GM23338 (cell line): Measurements from ENCODE around the gene ABHD3. TPM values are rescaled to one million over a fixed set of nuclear protein-coding genes. Genes with fewer than 3 reads are reported as not detected.

ENCODE experiments used
- ATAC-seq: fragments of 200-7000 bp; cut with Tn5 transposase; 3 replicates; pipeline ENCODE4 v1.9.1; 2020
- DNase-seq: peaks from one replicate; pipeline ENCODE4 v3.0.0-alpha.2; 2015; ENCODE audit warnings: low spot score
- H2AFZ ChIP-seq: fragments of 200-600 bp; sonication (generic); 2 replicates; pipeline ENCODE4 v1.8.0; 2016; ENCODE audit warnings: antibody characterized with exemption, mild to moderate bottlenecking, moderate library complexity
- H3F3A ChIP-seq: fragments of 200-600 bp; sonication (generic); replicated peaks from 2 replicates; pipeline ENCODE4 v1.8.0; 2017; ENCODE audit warnings: antibody characterized with exemption, mixed run types, low read depth
- H3K27ac ChIP-seq: fragments of 200-600 bp; sonication (generic); 2 replicates; pipeline ENCODE4 v1.6.1; 2016; ENCODE audit warnings: low read depth
- H3K27me3 ChIP-seq: fragments of 200-600 bp; sonication (generic); 2 replicates; pipeline ENCODE4 v1.8.0; 2016; ENCODE audit warnings: mild to moderate bottlenecking, mixed run types, moderate library complexity; ENCODE audit not compliant: insufficient read depth
- H3K36me3 ChIP-seq: fragments of 200-600 bp; sonication (generic); 2 replicates; pipeline ENCODE4 v1.8.0; 2016; ENCODE audit warnings: mild to moderate bottlenecking; ENCODE audit not compliant: insufficient read depth
- H3K4me1 ChIP-seq: fragments of 200-600 bp; sonication (generic); 2 replicates; pipeline ENCODE4 v1.8.0; 2016; ENCODE audit warnings: mild to moderate bottlenecking, moderate library complexity; ENCODE audit not compliant: insufficient read depth
- H3K4me2 ChIP-seq: fragments of 200-600 bp; sonication (generic); 2 replicates; pipeline ENCODE4 v1.7.1; 2017; ENCODE audit warnings: mixed run types
- H3K4me3 ChIP-seq: fragments of 200-600 bp; sonication (generic); 2 replicates; pipeline ENCODE4 v1.6.1; 2016; ENCODE audit warnings: mixed run types
- H3K79me2 ChIP-seq: fragments of 200-600 bp; sonication (generic); replicated peaks from 2 replicates; pipeline ENCODE4 v1.8.0; 2017; ENCODE audit warnings: mild to moderate bottlenecking; ENCODE audit not compliant: insufficient read depth
- H3K9me2 ChIP-seq: fragments of 200-600 bp; sonication (generic); 2 replicates; pipeline ENCODE4 v1.8.0; 2017; ENCODE audit not compliant: insufficient read depth
- H4K20me1 ChIP-seq: fragments of 200-600 bp; sonication (generic); replicated peaks from 2 replicates; pipeline ENCODE4 v1.8.0; 2017; ENCODE audit warnings: mild to moderate bottlenecking; ENCODE audit not compliant: insufficient read depth
- H3K27ac Mint-ChIP-seq: 2 replicates; pipeline ENCODE4 v1.8.0; 2020; ENCODE audit warnings: inconsistent platforms, mild to moderate bottlenecking, moderate library complexity, mixed read lengths
- H3K27me3 Mint-ChIP-seq: 3 replicates; pipeline ENCODE4 v1.8.0; 2022; ENCODE audit warnings: low read depth, mild to moderate bottlenecking, moderate library complexity, mixed read lengths, inconsistent platforms; ENCODE audit not compliant: insufficient read depth, poor library complexity
- H3K36me3 Mint-ChIP-seq: 3 replicates; pipeline ENCODE4 v1.8.0; 2021; ENCODE audit warnings: low read depth, mild to moderate bottlenecking, inconsistent platforms, moderate library complexity, mixed read lengths
- H3K4me1 Mint-ChIP-seq: 3 replicates; pipeline ENCODE4 v1.8.0; 2020; ENCODE audit warnings: mild to moderate bottlenecking, inconsistent platforms, mixed read lengths
- H3K4me3 Mint-ChIP-seq: 3 replicates; pipeline ENCODE4 v1.8.0; 2021; ENCODE audit warnings: moderate library complexity, mild to moderate bottlenecking, inconsistent platforms, mixed read lengths
- H3K9me3 Mint-ChIP-seq: 3 replicates; pipeline ENCODE4 v1.8.0; 2020; ENCODE audit warnings: moderate library complexity, mild to moderate bottlenecking, inconsistent platforms, mixed read lengths
- CTCF ChIP-seq, 2 experiments: fragments of 200-600 bp in 1 of 2; sonication (generic) in 1 of 2; conservative IDR thresholded peaks; 2 replicates each; pipeline versions ENCODE4 v1.5.1 to v1.6.1; 2016 to 2017; ENCODE audit warnings: antibody characterized with exemption in 2 of 2, low read depth in 2 of 2, mild to moderate bottlenecking in 2 of 2, moderate library complexity in 1 of 2
- ETS1 ChIP-seq: IDR thresholded peaks from 2 replicates; pipeline ENCODE4 v1.6.1; 2016; ENCODE audit warnings: antibody characterized with exemption
- EZH2 ChIP-seq: fragments of 200-600 bp; sonication (generic); IDR thresholded peaks from one replicate; pipeline ENCODE4 v1.8.0; 2017; ENCODE audit warnings: antibody characterized with exemption, mild to moderate bottlenecking, low read depth; ENCODE audit not compliant: unreplicated experiment
- NANOG ChIP-seq: IDR thresholded peaks from 2 replicates; pipeline ENCODE4 v1.6.1; 2016; ENCODE audit warnings: antibody characterized with exemption, borderline replicate concordance
- POLR2AphosphoS5 ChIP-seq: IDR thresholded peaks from 2 replicates; pipeline ENCODE4 v1.6.1; 2016; ENCODE audit warnings: antibody characterized with exemption, low read depth
- STAT1 ChIP-seq: IDR thresholded peaks from one replicate; pipeline ENCODE4 v1.6.1; 2016; ENCODE audit warnings: antibody characterized with exemption; ENCODE audit not compliant: unreplicated experiment
- ZNF114 ChIP-seq: fragments of 250-450 bp; sonication (Bioruptor Pico); IDR thresholded peaks from 2 replicates; pipeline ENCODE4 v1.5.0; 2020; ENCODE audit warnings: mild to moderate bottlenecking, moderate library complexity
- ZNF462 ChIP-seq: fragments of 250-450 bp; sonication (Bioruptor Pico); IDR thresholded peaks from 2 replicates; pipeline ENCODE4 v1.5.0; 2020; ENCODE audit warnings: mild to moderate bottlenecking, moderate library complexity
- polyA plus RNA-seq: library from polyadenylated mRNA; unstranded; fragments of >200 nt; fragmentation: Nextera tagmentation; extraction: Ambion mirVana; gene quantifications from 2 replicates; pipeline ENCODE4 v1.2.1, GENCODE V29; 2016
- total RNA-seq: library from RNA; depleted of rRNA; stranded (reverse); fragments of >200 nt; shearing (Covaris generic); gene quantifications from 2 replicates; pipeline ENCODE4 v1.2.3, GENCODE V29; 2014

ABHD3 gene
- total and polyA plus RNA-seq, 2 experiments from 2014 or later = 16.2 to 19.9 TPM

DNA sequence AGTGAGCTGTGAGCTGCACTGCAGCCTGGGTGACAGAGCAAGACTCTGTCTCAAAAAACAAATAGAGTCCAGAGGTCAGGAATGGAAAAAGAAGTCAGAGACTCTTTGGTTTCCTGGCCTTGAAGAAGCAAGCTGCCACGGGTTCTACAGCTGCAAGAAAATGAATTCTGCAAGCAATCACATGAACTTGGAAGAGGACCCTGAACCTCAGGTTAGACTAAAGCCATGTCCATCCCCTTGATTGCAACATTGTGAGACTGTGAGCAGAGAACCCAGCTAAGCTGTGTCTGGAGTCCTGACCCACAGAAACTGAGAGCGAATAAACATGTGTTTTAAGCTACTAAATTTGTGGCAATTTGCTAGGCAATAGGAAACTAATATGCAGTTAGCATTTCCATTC is 23.1 kb upstream of the ABHD3 start (continued):
- TF ChIP-seq ZNF462 = no peak

GRCh38 chr18:21725201-21725600 is 20.6 kb upstream of the ABHD3 start:
- Histone ChIP-seq H3K36me3 (no peaks in the 10 kb centered on the region), H3K27ac (no peak overlapping the region), H2AFZ (no peak overlapping the region), H3K4me2 (no peak overlapping the region), H3K79me2 (no peaks in the 10 kb centered on the region), H3K27me3 (no peaks in the 10 kb centered on the region), H3K4me3 (no peak overlapping the region), H3F3A (no peaks in the 10 kb centered on the region), H3K4me1 (no peaks in the 10 kb centered on the region), H3K9me2 (no peaks in the 10 kb centered on the region), H4K20me1 (no peaks in the 10 kb centered on the region)
- DNase-seq (no peak), ATAC-seq (no peak)
- H3K9me3 Mint-ChIP-seq = no peaks in the 10 kb centered on the region
- H3K4me3 Mint-ChIP-seq = no peak overlapping the region
- no peaks in the 10 kb centered on the region for H3K36me3 Mint-ChIP-seq
- H3K27me3 Mint-ChIP-seq = peaks cover 6% of the 10 kb centered on the region
- no peak overlapping the region for H3K27ac Mint-ChIP-seq
- H3K4me1 Mint-ChIP-seq = no peaks in the 10 kb centered on the region
- TF ChIP-seq ZNF114 = no peak
- TF ChIP-seq EZH2 = no peak
- no peak for TF ChIP-seq ETS1
- TF ChIP-seq NANOG = no peak
- no peak for TF ChIP-seq POLR2AphosphoS5
- TF ChIP-seq CTCF (conservative IDR thresholded peaks at IDR 0.05; ENCODE audit: low read depth in 2 of 2) = no peak
- no peak for TF ChIP-seq STAT1
